ENCODE measurements around the gene DDAH2.
"Not testable (repeated sequence)": the region's sequence is repeated elsewhere in the genome, so short reads cannot be mapped to it uniquely, and the experiment has no call there.

Gene DDAH2

GRCh38 chr6:31711233-31711632 lies 17.9 kb downstream of the DDAH2 start:
- DNase-seq: no peak

- no peak for DNase-seq
Observed at GRCh38 chr6:31710523-31711219, 18.4 kb downstream of the DDAH2 start.

- DNase-seq: not testable (repeated sequence)
Observed at GRCh38 chr6:31709157-31709556, 19.9 kb downstream of the DDAH2 start.

GRCh38 chr6:31708224-31708623 lies 20.9 kb downstream of the DDAH2 start:
- DNase-seq: no peak

GRCh38 chr6:31707701-31708100 lies 21.4 kb downstream of the DDAH2 start:
- no peak for DNase-seq

GRCh38 chr6:31706599-31706998 lies 22.5 kb downstream of the DDAH2 start, which contains the start of gene LY6G6F:
Gene LY6G6F, plus strand, starts transcription at chr6:31706866. Its CDS starts 41 bp downstream, at chr6:31706907.
- no peak for DNase-seq

GRCh38 chr6:31705931-31706330 lies 23.2 kb downstream of the DDAH2 start:
- DNase-seq: no peak

GRCh38 chr6:31702819-31703716 lies 26.0 kb downstream of the DDAH2 start, which contains the start of gene ABHD16A:
Gene ABHD16A, minus strand, starts transcription at chr6:31703324. Its CDS starts 43 bp downstream, at chr6:31703281.
- DNase-seq: peak; percentile 94

- DNase-seq: no peak
Observed at GRCh38 chr6:31702405-31702818, 26.7 kb downstream of the DDAH2 start.

- no peak for DNase-seq
Observed at GRCh38 chr6:31701666-31702404, 27.3 kb downstream of the DDAH2 start.

GRCh38 chr6:31700740-31701401 lies 28.2 kb downstream of the DDAH2 start:
- DNase-seq: no peak

GRCh38 chr6:31697555-31697954 lies 31.5 kb downstream of the DDAH2 start:
- DNase-seq: no peak

- DNase-seq: no peak
Observed at GRCh38 chr6:31693535-31693934, 35.6 kb downstream of the DDAH2 start.

- no peak for DNase-seq
Observed at GRCh38 chr6:31692886-31693285, 36.2 kb downstream of the DDAH2 start.

GRCh38 chr6:31692353-31692752 lies 36.7 kb downstream of the DDAH2 start:
- no peak for DNase-seq

GRCh38 chr6:31691564-31692108 lies 37.5 kb downstream of the DDAH2 start:
- no peak for DNase-seq

- no peak for DNase-seq
Observed at GRCh38 chr6:31691078-31691463, 38.0 kb downstream of the DDAH2 start.

GRCh38 chr6:31690231-31691077 lies 38.6 kb downstream of the DDAH2 start:
- DNase-seq: no peak

GRCh38 chr6:31689249-31690110 lies 39.6 kb downstream of the DDAH2 start:
- DNase-seq: no peak
